ENCODE data around the gene NKX2-2.

- TF ChIP-seq SUZ12 (IDR thresholded peaks at IDR 0.05), result no peak
- no peak for TF ChIP-seq SP1 (IDR thresholded peaks at IDR 0.05)
- TF ChIP-seq NFRKB (IDR thresholded peaks at IDR 0.05), result no peak
- TF ChIP-seq FOXA1 (IDR thresholded peaks at IDR 0.05), result no peak
- no peak for TF ChIP-seq L3MBTL2 (conservative IDR thresholded peaks at IDR 0.05)
- TF ChIP-seq ELF4 (IDR thresholded peaks at IDR 0.05), result no peak
- TF ChIP-seq ARNT (IDR thresholded peaks at IDR 0.05), result no peak
- no peak for TF ChIP-seq FOXM1 (IDR thresholded peaks at IDR 0.05; ENCODE audit: borderline replicate concordance)
- TF ChIP-seq FOXK2 (IDR thresholded peaks at IDR 0.05), result no peak
- no peak for TF ChIP-seq PKNOX1 (IDR thresholded peaks at IDR 0.05)
- TF ChIP-seq LEF1 (IDR thresholded peaks at IDR 0.05; ENCODE audit: borderline replicate concordance), result no peak
- TF ChIP-seq TARDBP (IDR thresholded peaks at IDR 0.05), result no peak
- no peak for TF ChIP-seq ZNF384 (IDR thresholded peaks at IDR 0.05)
- no peak for TF ChIP-seq HDGF (IDR thresholded peaks at IDR 0.05; ENCODE audit: borderline replicate concordance)
These were observed 13.3 kb downstream of the NKX2-2 start for GRCh38 chr20:21500599-21500998.
